ENCODE results near the gene TMCC1.

The TMCC1 gene

DNA sequence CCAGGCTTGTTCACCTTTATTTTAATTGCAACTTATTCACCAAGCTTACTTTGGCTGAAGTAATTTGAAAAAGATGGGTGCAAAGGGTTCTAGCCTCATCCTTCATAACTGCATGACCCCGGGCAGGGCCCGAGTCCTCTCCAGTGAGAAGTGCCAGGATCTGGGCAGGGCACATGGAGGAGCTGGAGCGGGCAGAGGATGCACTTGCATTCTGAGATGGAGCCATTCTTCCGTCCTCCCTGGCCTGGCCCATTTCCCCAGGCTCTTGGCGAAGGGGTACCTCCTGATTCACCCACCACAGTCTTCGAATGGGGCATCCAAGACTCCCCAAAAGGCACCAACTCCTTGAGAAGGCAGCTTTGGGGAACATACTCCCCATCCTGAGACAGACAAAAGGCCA lies 264.5 kb downstream of the TMCC1 start:
- no peaks in the 10 kb centered on the region for H3K36me3 ChIP-seq (ENCODE audit: insufficient read depth, low read length)
- no peaks in the 10 kb centered on the region for H3K9me3 ChIP-seq (ENCODE audit: low read length)
- H3K4me1 ChIP-seq (ENCODE audit: insufficient read depth, low read length), result peaks cover 6% of the 10 kb centered on the region
- no peak overlapping the region for H3K4me3 ChIP-seq (ENCODE audit: low read length)
- no peaks in the 10 kb centered on the region for H3K27me3 ChIP-seq (ENCODE audit: insufficient read depth, low read length)
- H2AFZ ChIP-seq (ENCODE audit: low read depth, low read length), result no peak overlapping the region

DNA sequence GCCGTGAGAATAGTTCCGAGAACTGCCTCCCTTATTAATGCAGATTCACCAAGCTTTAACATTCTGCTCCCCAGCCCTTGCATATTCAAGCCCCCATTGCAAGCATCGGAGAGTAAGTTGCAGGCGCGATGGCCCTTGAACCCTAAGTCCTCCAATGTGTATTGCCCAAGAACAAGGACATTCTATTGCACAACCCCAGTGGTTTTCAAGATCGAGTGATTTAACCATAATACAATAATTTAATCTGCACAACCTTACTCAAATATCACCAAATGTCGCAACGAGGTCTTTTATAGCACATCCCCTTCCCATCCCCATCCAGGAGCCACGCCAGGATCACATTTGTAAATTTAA lies 265.4 kb downstream of the TMCC1 start:
- H3K4me3 ChIP-seq (ENCODE audit: low read length), result no peak overlapping the region
- no peaks in the 10 kb centered on the region for H3K36me3 ChIP-seq (ENCODE audit: insufficient read depth, low read length)
- H3K9me3 ChIP-seq (ENCODE audit: low read length), result no peaks in the 10 kb centered on the region
- no peaks in the 10 kb centered on the region for H3K27me3 ChIP-seq (ENCODE audit: insufficient read depth, low read length)
- H2AFZ ChIP-seq (ENCODE audit: low read depth, low read length), result no peak overlapping the region
- peaks cover 6% of the 10 kb centered on the region for H3K4me1 ChIP-seq (ENCODE audit: insufficient read depth, low read length)

DNA sequence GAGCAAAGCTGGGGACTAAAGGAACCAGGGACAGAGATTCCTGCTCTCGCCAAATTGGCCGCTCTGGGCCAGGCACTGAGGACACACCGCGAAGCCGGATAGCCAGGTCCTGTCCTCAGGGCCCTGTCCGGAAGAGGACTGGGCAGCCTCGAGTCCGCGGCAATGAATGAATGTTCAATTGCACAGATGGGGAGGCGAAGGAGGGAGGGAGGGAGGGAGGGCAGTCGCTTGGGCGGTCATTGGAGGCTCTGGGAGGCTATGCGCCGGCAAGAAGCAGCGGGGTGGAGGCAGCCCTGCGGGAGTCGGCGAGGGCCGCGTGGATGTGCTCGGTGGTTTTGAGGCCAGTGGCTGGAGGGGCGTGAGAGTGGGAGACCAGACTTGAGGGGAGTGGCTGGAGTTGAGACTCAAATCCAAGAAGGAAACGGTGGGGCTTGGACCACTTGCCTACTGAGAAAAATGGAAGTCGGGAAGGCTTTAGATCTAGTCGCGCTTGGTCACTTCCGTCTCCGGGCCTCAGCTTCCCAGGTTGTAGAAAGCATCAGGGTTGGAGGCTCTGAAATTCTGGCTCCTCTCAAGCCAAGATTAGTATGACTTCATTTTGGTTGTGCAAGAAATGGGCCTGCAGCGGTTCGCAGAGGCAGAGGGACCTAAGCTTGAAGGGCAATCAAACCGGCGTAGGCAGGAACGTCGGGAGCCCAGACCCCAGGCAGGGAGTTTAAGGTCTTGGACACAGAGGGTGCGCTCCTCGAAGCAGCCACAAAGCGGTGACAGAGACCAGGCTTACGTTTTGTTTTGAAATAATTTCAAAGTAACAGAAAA lies 266.0 kb downstream of the TMCC1 start:
- Histone ChIP-seq H3K4me1 (ENCODE audit: insufficient read depth, low read length) (peaks cover 6% of the 10 kb centered on the region), H3K36me3 (ENCODE audit: insufficient read depth, low read length) (no peaks in the 10 kb centered on the region), H2AFZ (ENCODE audit: low read depth, low read length) (no peak overlapping the region), H3K9me3 (ENCODE audit: low read length) (no peaks in the 10 kb centered on the region), H3K4me3 (ENCODE audit: low read length) (peak overlapping the region; percentile 41), H3K27me3 (ENCODE audit: insufficient read depth, low read length) (no peaks in the 10 kb centered on the region)

DNA sequence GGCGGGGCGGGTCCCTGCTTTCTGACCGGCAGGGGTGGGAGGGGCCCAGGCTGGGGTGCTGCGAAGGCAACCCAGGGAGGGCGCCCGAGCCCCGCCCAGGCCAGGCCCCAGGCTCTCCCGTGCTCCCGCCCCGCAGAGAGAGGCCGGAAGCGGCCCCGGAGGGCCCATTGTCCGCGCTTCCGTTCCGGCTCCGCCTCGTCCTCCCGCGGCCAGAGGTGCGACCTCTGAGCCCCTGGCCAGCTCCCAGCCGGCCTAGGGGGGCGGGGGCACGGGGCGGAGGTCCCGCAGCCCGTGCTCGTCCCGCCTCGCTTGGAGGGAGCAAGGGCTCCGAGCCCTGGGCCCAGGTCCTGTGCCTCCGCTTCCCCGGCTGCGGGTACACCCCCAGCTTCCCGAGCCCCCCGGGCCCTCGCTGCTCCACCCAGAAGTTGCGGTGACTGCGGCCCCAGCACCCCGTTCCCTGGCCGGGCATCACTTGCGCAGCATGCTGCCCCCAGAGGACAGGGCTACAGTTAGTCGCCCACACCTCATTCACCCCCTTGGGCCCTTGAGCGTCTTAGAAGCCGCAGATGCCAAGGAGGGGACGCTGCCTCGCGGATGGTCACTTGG lies 266.7 kb downstream of the TMCC1 start:
- peak overlapping the region; percentile 41 for H3K4me3 ChIP-seq (ENCODE audit: low read length)
- H2AFZ ChIP-seq (ENCODE audit: low read depth, low read length), result peak overlapping the region; percentile 6
- peaks cover 11% of the 10 kb centered on the region for H3K4me1 ChIP-seq (ENCODE audit: insufficient read depth, low read length)
- no peaks in the 10 kb centered on the region for H3K36me3 ChIP-seq (ENCODE audit: insufficient read depth, low read length)
- H3K27me3 ChIP-seq (ENCODE audit: insufficient read depth, low read length), result no peaks in the 10 kb centered on the region
- H3K9me3 ChIP-seq (ENCODE audit: low read length), result no peaks in the 10 kb centered on the region

DNA sequence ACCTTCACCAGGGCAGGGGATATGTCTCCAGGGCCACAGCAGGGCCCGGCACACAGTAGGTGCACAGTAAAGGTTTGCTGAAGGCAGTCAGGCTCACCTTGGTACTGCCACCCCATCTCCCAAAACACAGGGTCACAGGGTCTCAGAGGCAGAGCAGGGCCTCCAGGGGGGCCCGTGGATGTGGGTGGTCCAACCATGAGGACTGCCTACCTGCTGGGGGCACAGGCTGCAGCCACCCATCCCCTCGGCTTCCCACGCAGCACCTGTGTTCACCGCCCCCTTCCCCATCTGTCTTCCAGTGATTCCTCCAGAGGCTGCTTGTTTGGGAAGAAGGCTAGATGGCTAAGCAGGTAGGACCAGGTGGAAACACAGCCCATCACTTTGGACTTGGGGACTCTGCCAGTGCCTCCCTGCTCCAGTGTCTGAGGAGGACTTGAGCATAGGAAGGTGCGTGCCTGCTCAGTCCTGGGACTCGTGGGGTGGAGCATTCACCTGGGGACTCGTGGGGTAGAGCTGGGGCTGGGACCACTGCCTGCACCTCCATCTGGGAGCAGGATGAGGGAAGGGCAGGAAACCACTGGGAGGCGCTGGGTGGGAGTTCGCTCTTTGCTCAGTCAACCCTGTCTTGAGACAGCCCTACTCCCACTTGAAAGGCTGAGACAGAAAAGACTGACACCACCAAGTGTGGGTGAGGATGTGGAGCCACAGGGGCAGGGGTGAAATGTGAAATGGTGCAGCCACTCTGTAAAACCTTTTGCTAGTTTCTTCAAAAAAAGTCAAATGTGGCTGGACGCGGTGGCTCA lies 268.2 kb downstream of the TMCC1 start:
- Histone ChIP-seq H2AFZ (ENCODE audit: low read depth, low read length) (no peak overlapping the region), H3K36me3 (ENCODE audit: insufficient read depth, low read length) (no peaks in the 10 kb centered on the region), H3K4me1 (ENCODE audit: insufficient read depth, low read length) (peaks cover 11% of the 10 kb centered on the region), H3K4me3 (ENCODE audit: low read length) (no peak overlapping the region), H3K9me3 (ENCODE audit: low read length) (no peaks in the 10 kb centered on the region), H3K27me3 (ENCODE audit: insufficient read depth, low read length) (no peaks in the 10 kb centered on the region)

DNA sequence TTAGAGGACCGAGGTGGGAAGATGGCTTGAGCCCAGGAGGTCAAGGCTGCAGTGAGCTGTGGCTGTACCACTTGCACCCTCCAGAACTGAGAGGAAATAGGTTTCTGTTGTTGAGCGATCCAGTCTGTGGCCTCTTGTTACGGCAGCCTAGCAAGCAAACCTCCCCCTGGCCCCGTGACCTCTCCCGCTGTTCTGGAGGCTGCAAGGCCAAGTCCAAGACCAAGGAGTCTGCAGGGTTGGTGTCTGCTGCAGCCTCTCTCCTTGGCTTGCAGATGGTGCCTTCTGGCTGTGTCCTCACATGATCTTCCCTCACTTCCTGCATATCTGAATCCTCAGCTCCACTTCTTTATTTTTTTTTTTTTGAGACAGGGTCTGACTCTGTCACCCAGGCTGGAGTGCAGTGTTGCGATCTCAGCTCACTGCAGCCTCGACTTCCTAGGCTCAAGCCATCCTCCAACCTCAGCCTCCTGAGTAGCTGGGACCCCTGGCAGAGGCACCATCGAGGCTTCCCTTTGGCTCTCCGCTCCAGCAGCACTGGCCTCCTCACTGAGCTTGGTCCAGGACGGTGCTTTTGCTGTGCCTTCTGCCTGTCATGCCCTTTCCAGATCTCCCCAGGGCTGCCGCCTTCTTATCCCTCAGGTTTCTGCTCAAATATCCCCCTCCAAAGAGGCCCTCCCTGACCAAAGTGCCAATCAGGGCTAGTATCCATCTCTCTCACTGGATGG lies 269.0 kb downstream of the TMCC1 start:
- Histone ChIP-seq H2AFZ (ENCODE audit: low read depth, low read length) (no peak overlapping the region), H3K27me3 (ENCODE audit: insufficient read depth, low read length) (no peaks in the 10 kb centered on the region), H3K9me3 (ENCODE audit: low read length) (no peaks in the 10 kb centered on the region), H3K4me1 (ENCODE audit: insufficient read depth, low read length) (peaks cover 11% of the 10 kb centered on the region), H3K4me3 (ENCODE audit: low read length) (no peak overlapping the region), H3K36me3 (ENCODE audit: insufficient read depth, low read length) (no peaks in the 10 kb centered on the region)

DNA sequence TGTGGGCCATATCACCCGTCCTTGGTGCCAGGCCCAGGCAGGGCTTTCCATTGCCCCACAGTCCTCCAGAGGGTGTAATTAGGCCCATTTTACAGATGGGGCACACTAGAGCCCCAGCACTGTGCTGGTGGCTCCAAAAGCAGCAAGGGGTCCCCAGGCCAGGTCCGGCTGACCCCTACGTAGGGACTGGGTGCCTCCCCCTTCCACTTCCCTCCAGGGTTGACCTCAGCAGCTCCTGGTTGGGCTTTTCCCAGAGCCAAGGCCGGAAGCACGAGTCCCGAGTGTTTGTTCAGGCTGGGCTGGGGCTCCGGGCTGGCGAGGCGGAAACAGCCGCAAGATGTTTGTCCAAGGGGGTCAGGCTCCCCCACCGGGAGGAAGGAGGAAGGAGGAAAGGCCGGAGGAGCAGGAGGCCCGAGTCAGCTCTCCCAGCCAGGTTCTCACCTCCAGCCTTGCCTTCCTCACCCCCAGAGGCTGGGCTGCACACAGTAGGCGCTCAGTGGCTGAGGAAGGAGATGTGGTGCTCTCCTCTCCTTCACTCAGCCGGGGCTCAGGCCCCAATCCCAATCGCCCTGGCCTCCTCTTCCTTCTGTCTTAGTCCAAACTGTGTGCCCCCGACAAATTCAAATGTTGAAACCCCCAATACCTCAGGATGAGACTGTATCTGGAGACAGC lies 269.9 kb downstream of the TMCC1 start:
- H3K4me3 ChIP-seq (ENCODE audit: low read length), result no peak overlapping the region
- H3K4me1 ChIP-seq (ENCODE audit: insufficient read depth, low read length), result peaks cover 11% of the 10 kb centered on the region
- no peaks in the 10 kb centered on the region for H3K9me3 ChIP-seq (ENCODE audit: low read length)
- no peak overlapping the region for H2AFZ ChIP-seq (ENCODE audit: low read depth, low read length)
- no peaks in the 10 kb centered on the region for H3K36me3 ChIP-seq (ENCODE audit: insufficient read depth, low read length)
- H3K27me3 ChIP-seq (ENCODE audit: insufficient read depth, low read length), result no peaks in the 10 kb centered on the region

DNA sequence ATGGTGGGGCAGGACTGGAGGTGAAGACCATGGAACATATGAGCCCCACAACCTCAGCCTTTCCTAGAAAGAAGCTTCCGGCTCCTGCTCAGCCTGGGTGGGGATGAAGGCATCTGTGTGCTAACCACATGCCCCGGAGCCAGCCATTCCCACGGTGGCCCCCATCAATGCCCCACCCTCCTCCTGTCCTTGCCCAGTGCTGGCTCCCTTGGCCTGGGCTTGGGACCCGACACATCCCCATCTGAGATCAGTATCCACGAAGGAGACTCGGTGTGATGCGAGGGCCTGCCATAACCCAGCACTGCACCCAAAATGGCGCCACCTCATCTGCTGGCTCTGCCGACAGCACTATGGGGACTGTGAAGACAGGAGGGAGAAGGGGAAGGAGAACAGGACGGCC lies 270.6 kb downstream of the TMCC1 start:
- H3K4me1 ChIP-seq (ENCODE audit: insufficient read depth, low read length), result peaks cover 11% of the 10 kb centered on the region
- H3K27me3 ChIP-seq (ENCODE audit: insufficient read depth, low read length), result no peaks in the 10 kb centered on the region
- H3K9me3 ChIP-seq (ENCODE audit: low read length), result no peaks in the 10 kb centered on the region
- no peak overlapping the region for H3K4me3 ChIP-seq (ENCODE audit: low read length)
- H2AFZ ChIP-seq (ENCODE audit: low read depth, low read length), result no peak overlapping the region
- H3K36me3 ChIP-seq (ENCODE audit: insufficient read depth, low read length), result no peaks in the 10 kb centered on the region

DNA sequence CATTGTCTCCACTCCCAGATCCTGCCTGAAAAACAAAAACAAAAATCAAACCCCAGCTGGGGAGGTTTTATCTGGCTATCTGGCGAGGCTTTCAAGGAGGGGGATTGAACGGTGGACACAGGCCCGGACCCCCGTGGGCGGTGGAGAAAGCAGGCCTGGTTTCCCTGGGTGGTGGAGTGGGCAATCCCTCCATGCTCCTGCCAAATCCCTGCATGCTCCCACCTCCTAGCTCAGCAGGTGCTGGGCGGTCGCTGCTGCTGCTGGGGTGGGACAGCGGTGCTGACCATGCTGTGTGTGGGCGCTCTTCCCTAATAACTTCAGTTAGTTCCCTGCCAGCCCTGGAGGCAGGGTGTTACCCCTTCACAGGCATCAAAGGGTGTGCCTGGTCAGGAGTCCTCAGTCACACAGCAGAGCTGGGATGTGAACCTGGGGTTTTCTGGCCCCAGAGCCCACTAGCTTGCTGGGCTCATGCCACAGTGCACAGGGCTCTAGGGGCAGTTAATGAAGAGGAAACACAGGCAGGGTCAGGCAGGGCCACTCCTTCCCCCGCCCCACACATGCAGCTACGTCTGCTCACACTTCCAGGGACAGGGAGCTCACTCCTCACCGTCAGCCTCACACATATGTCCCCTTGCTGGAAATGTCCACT lies 271.2 kb downstream of the TMCC1 start:
- Histone ChIP-seq H3K4me1 (ENCODE audit: insufficient read depth, low read length) (peaks cover 11% of the 10 kb centered on the region), H3K27me3 (ENCODE audit: insufficient read depth, low read length) (no peaks in the 10 kb centered on the region), H3K9me3 (ENCODE audit: low read length) (no peaks in the 10 kb centered on the region), H3K36me3 (ENCODE audit: insufficient read depth, low read length) (no peaks in the 10 kb centered on the region), H3K4me3 (ENCODE audit: low read length) (no peak overlapping the region), H2AFZ (ENCODE audit: low read depth, low read length) (no peak overlapping the region)

DNA sequence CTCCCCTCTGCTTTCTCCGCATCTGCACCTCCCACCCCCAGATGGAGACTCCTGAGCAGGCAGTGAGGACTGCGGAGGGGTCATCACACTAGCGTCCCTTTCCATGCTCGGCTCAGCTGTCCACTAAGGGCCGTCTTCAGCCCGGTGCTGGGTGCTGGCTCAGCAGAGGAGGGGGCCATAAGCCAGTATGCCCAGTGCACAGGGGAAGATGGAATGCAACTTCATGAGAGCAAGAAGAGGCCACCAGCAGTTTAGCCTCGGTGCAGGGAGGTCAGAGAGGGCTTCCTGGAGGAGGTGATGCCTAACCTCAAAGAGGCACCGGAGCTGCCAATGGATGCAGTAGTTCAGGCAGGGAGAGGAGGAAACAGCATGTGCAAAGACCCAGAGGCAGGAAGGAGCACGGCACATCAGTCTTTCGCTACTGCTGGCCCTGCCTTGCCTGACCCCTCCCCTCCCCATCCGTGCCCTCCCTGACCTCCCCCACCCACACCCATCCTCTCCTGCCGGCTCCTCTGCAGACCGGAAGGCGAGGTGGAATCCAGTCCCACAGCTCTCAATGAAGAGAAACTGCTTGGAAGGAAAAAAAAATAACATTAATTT lies 271.8 kb downstream of the TMCC1 start:
- peaks cover 11% of the 10 kb centered on the region for H3K4me1 ChIP-seq (ENCODE audit: insufficient read depth, low read length)

DNA sequence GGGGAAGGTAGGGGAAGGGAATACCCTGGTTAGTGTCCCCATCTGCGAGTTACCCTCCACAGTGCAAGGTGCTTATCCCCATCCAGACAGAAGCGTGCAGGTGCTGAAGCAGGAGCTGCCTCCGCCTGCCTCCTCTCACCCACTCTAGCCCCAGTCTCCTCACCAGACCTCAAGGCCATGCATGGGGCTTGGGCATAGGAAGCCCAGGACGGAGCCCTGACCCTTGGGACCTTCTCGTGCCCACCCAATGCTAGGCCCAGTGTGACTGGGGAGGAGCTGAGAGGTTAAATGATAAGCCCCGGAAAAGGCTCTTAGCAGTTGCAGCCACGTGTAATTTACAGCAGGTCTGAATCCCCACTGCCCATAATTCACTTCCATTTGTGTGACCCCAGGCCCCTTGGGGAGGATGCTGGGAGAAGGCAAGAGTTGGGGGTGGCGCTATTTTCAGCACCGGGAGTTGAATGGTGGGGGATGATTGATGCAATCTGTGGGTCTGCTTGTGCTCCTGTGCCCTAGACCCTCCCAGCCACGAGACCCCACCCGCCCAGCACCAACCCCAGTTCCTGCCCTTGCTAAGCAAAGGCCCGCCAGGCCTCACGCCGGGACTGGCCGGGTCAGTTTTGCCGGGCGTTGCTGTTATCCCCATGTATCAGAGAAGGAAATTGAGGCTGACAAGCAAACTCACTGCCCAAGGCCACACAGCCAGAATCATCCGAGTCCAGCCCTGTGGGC lies 272.5 kb downstream of the TMCC1 start:
- Histone ChIP-seq H3K4me3 (ENCODE audit: low read length) (no peak overlapping the region), H3K4me1 (ENCODE audit: insufficient read depth, low read length) (peaks cover 5% of the 10 kb centered on the region), H3K36me3 (ENCODE audit: insufficient read depth, low read length) (no peaks in the 10 kb centered on the region), H2AFZ (ENCODE audit: low read depth, low read length) (no peak overlapping the region), H3K9me3 (ENCODE audit: low read length) (no peaks in the 10 kb centered on the region), H3K27me3 (ENCODE audit: insufficient read depth, low read length) (peaks cover 2% of the 10 kb centered on the region)

More for the DNA sequence above, 271.8 kb downstream of the TMCC1 start:
- no peak overlapping the region for H2AFZ ChIP-seq (ENCODE audit: low read depth, low read length)
- H3K36me3 ChIP-seq (ENCODE audit: insufficient read depth, low read length), result no peaks in the 10 kb centered on the region
- no peaks in the 10 kb centered on the region for H3K27me3 ChIP-seq (ENCODE audit: insufficient read depth, low read length)
- H3K4me3 ChIP-seq (ENCODE audit: low read length), result no peak overlapping the region
- H3K9me3 ChIP-seq (ENCODE audit: low read length), result no peaks in the 10 kb centered on the region
